ENCODE results near the gene CARMIL1.

CARMIL1 gene

GRCh38 chr6:25318589-25318988, 39.4 kb downstream of the CARMIL1 start:
- peak; percentile 12 for DNase-seq (ENCODE audit: low read depth)
- TF ChIP-seq, protein P1, sequence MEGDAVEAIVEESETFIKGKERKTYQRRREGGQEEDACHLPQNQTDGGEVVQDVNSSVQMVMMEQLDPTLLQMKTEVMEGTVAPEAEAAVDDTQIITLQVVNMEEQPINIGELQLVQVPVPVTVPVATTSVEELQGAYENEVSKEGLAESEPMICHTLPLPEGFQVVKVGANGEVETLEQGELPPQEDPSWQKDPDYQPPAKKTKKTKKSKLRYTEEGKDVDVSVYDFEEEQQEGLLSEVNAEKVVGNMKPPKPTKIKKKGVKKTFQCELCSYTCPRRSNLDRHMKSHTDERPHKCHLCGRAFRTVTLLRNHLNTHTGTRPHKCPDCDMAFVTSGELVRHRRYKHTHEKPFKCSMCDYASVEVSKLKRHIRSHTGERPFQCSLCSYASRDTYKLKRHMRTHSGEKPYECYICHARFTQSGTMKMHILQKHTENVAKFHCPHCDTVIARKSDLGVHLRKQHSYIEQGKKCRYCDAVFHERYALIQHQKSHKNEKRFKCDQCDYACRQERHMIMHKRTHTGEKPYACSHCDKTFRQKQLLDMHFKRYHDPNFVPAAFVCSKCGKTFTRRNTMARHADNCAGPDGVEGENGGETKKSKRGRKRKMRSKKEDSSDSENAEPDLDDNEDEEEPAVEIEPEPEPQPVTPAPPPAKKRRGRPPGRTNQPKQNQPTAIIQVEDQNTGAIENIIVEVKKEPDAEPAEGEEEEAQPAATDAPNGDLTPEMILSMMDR (conservative IDR thresholded peaks at IDR 0.05; ENCODE audit: control insufficient read depth, insufficient read depth, low read depth, low read length) = no peak
- no peak overlapping the region for H3K4me3 ChIP-seq (ENCODE audit: control insufficient read depth, low read depth, low read length)

GRCh38 chr6:25320459-25320858, 41.3 kb downstream of the CARMIL1 start:
- no peak overlapping the region for H3K4me3 ChIP-seq (ENCODE audit: control insufficient read depth, low read depth, low read length)
- no peak for DNase-seq (ENCODE audit: low read depth)
- TF ChIP-seq, protein P1 (conservative IDR thresholded peaks at IDR 0.05; ENCODE audit: control insufficient read depth, insufficient read depth, low read depth, low read length) = no peak

DNA sequence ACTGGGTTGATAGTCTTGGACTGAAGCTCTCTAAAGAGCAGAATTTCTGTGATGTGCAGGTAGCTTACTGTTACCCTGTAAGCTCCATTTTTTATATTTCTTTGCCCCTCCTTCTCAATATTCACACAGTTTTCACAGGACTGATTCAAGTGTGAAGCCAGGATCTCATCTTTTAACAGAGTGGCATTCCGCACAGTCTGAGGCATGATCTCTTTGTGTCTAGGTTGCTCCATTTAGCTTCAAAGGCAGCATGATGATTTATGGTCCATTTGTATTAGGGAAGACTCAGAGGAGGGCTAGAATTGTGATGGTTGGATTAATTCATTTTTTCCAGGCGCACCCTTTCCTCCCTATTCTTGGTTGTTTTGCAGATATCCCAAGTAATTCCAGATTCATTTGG, 43.5 kb downstream of the CARMIL1 start:
- no peak for DNase-seq (ENCODE audit: low read depth)
- TF ChIP-seq, protein P1 (conservative IDR thresholded peaks at IDR 0.05; ENCODE audit: control insufficient read depth, insufficient read depth, low read depth, low read length) = no peak
- no peak overlapping the region for H3K4me3 ChIP-seq (ENCODE audit: control insufficient read depth, low read depth, low read length)

DNA sequence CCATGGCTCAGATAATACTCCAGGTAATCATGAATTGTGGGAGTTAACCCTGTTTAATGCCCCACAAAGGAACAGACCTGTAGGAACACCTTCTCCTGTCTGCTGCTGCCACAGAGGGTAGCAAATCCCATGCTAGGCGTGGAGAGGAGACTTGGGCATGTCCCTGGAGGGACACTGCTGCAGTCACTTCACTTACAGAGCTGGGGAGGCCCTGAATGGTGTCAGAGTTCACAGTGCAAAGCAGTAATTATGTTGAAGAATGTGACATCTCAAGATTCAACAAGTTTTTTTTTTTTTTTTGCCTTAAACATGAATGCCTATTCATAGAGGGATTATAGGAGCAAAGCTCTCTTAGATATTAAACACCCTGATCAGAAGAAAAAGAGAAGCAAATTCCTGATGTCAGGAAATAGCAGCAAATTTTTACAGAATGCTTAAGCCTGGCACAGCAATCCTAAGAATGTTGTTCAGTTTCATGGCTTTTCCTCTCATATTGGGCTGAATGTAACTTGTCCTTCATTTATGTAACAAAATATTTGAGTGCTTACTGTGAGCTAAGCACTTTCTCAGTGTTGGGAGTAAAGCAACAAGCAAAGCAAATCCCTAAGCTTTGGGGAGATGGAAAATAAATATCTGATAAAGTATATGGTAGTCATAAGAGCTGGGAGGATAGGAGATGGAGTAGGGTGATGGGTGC, 45.0 kb downstream of the CARMIL1 start:
- TF ChIP-seq, protein P1 (conservative IDR thresholded peaks at IDR 0.05; ENCODE audit: control insufficient read depth, insufficient read depth, low read depth, low read length) = no peak
- no peak for DNase-seq (ENCODE audit: low read depth)
- no peak overlapping the region for H3K4me3 ChIP-seq (ENCODE audit: control insufficient read depth, low read depth, low read length)

DNA sequence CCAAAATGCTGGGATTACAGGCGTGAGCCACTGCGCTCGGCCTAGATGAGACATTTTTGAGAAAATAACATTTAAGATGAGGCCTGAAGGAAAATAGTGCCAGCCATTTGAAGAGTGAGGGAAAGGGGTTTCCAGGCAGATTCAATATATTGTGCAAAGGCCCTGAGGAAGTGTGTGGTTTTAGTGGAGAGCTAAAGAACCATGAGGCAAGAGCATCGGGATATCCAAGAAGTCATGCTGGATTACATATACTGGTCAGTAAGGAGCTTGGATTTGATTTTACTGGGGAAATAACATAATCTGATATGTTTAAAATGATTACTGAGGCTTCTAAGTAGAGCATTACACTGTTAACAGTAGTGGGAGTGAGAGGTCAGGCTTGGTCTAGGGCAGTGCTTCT, 47.0 kb downstream of the CARMIL1 start:
- TF ChIP-seq, protein P1 (conservative IDR thresholded peaks at IDR 0.05; ENCODE audit: control insufficient read depth, insufficient read depth, low read depth, low read length) = no peak
- no peak overlapping the region for H3K4me3 ChIP-seq (ENCODE audit: control insufficient read depth, low read depth, low read length)

DNA sequence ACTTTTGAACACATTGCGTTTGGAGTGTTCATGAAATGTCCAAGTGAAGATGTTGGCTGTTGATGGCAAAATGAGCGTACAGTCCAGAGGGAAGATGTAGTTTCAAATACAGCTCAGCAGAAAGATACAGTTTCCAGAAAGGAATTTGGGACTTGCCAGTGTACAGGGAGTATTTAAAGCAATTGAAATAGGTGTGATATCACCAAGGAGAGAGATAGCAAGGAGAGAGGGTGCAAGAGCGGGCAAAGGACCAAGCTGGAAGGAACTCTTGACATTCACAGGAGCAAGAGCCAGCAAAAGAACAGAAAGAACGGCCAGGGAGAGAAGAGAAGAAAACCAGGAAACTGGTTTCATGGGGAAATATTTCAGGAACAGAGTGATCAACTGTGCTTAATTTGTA, 47.8 kb downstream of the CARMIL1 start:
- no peak overlapping the region for H3K4me3 ChIP-seq (ENCODE audit: control insufficient read depth, low read depth, low read length)
- TF ChIP-seq, protein P1 (conservative IDR thresholded peaks at IDR 0.05; ENCODE audit: control insufficient read depth, insufficient read depth, low read depth, low read length) = no peak
- DNase-seq (ENCODE audit: low read depth) = no peak

More for the DNA sequence above, 47.0 kb downstream of the CARMIL1 start:
- DNase-seq (ENCODE audit: low read depth) = no peak

All from fibroblast of mammary gland (primary cell).